ENCODE results near the gene LAIR1. TPM values are rescaled to one million over a fixed set of nuclear protein-coding genes. Genes with fewer than 3 reads are reported as not detected.

The LAIR1 gene
- total and polyA plus RNA-seq, 12 donors, result 2.1 to 36.3 (median 5.1) TPM

DNA sequence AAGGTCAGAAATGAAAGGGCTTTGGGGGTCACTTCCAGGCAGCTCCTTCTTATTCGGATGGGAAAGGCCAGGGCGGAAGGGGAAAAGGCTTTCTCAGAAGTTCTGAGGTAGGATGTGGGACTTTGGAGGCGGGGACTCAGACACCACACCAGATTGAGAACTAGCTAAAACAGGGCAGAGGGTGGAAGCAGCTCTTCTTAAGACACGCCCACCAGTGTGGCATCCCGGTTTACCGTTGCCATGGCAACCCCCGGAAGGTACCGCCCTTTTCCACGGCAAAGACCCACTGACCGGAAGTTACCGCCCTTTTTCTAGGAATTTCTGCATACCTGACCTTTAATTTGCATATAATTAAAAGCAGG lies 48.0 kb downstream of the LAIR1 start:
- peak overlapping the region in 1 of 10 donors; percentile 83 for H3K27ac ChIP-seq
- H3K36me3 ChIP-seq, result no peaks in the 10 kb centered on the region
- TF ChIP-seq, protein P1, sequence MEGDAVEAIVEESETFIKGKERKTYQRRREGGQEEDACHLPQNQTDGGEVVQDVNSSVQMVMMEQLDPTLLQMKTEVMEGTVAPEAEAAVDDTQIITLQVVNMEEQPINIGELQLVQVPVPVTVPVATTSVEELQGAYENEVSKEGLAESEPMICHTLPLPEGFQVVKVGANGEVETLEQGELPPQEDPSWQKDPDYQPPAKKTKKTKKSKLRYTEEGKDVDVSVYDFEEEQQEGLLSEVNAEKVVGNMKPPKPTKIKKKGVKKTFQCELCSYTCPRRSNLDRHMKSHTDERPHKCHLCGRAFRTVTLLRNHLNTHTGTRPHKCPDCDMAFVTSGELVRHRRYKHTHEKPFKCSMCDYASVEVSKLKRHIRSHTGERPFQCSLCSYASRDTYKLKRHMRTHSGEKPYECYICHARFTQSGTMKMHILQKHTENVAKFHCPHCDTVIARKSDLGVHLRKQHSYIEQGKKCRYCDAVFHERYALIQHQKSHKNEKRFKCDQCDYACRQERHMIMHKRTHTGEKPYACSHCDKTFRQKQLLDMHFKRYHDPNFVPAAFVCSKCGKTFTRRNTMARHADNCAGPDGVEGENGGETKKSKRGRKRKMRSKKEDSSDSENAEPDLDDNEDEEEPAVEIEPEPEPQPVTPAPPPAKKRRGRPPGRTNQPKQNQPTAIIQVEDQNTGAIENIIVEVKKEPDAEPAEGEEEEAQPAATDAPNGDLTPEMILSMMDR (IDR thresholded peaks at IDR 0.05), result no peak
- peaks cover 0 to 56% (median 45%) of the 10 kb centered on the region in 7 donors for H3K27me3 ChIP-seq
- DNase-seq (peak in 1 of 2 donors; percentile 34), ATAC-seq (peak in 2 of 8 donors; percentile 38 to 65)
- intact Hi-C loops (cut with DNase I), result no loop called here
- H3K4me3 ChIP-seq, result no peak overlapping the region
- no peaks in the 10 kb centered on the region for H3K9me3 ChIP-seq
- peaks cover 0 to 36% (median 0%) of the 10 kb centered on the region in 9 donors for H3K4me1 ChIP-seq
- WGBS, 2 donors, result 39 to 48% methylated on average over 11 of the region's 11 CpGs

DNA sequence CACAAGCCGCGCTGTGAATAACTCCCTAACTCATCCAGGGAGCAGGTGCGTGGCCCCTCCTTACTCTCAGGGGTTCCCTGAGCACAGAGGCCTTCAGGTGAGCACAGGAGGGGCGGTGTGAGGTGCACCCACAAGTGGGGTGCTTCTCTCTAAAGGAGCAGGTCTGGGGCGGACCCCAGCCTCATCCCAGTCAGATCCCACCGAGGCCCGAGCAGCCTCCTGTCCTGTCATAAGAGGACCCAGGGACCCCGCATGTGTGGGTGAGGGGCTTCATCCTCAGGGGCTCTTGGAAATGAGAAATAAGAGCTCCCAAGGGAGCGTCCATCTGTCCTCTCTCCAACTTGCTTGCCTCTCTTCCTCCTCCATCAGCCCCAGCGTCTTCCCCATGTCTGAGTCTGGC lies 48.8 kb downstream of the LAIR1 start:
- WGBS, 2 donors, result 74 to 81% methylated on average over 10 of the region's 10 CpGs
- TF ChIP-seq, protein P1 (IDR thresholded peaks at IDR 0.05), result no peak
- H3K27ac ChIP-seq, result peak overlapping the region in 1 of 10 donors; percentile 83
- H3K4me1 ChIP-seq, result peaks cover 0 to 36% (median 0%) of the 10 kb centered on the region in 9 donors
- no peak overlapping the region for H3K4me3 ChIP-seq
- peaks cover 0 to 62% (median 50%) of the 10 kb centered on the region in 7 donors for H3K27me3 ChIP-seq
- H3K36me3 ChIP-seq, result peaks cover 0 to 7% (median 0%) of the 10 kb centered on the region in 9 donors
- intact Hi-C loops (cut with DNase I), result no loop called here
- H3K9me3 ChIP-seq, result no peaks in the 10 kb centered on the region
- DNase-seq (no peak), ATAC-seq (no peak)

DNA sequence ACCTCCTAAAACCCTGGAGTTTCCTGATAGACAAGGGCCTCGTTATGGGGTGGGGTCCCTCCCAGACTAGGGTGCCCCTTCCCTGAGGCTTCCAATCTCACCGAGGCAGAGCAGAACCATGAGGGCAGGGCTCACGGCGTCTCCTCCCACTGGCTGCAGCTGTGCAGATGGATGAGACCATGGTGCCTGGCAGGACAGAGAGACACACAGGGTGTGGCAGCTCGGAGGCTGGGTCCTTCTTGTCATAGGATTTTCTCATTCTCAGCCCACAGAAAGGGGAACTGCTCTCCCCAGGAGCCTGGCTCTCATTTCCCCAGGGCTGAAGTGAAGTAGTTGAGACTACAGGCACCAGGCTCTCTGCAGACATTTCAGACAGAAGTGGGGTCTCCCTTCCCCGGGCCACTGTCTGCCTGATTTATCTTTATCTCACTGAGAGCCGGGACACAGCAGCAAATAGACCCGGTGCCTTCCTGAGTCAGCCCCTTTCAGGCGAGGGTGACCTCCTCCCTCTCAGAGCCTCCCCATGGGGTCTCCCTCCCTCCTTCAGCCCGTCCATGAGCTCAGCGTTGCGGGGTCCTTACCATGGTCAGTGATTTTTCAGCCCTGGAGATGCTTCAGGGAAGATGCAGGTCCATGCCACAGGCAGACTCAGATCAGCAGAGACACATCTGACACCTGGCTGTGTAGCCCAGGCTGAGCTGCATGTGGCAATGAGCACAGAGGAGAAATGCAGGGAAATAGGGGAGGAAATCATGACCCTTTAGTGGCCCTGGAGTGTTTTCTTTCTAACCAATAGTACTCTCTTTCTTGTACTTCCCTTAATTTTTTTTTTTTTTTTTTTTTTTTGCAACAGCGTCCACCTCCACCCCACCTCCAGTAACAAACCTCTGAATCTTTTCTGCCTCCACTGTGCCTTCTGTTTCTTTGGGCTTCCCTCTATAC lies 52.0 kb downstream of the LAIR1 start, which contains the start of gene LILRA5:
Gene LILRA5 (minus strand): TSS at position 731 of the 942 bp plus-strand sequence. CDS start 147 bp downstream, at position 584.
- no peaks in the 10 kb centered on the region for H3K9me3 ChIP-seq
- peak within 1 kb of the TSS in 2 of 10 donors; percentile 40 to 87 for H3K27ac ChIP-seq
- DNase-seq (peak; percentile 19 to 38), ATAC-seq (peak; percentile 43 to 80 (median 70))
- TF ChIP-seq, protein P1 (IDR thresholded peaks at IDR 0.05), result no peak
- peak within 1 kb of the TSS in 1 of 10 donors; percentile 39 for H3K4me3 ChIP-seq
- H3K36me3 ChIP-seq, result peaks cover 0 to 7% (median 0%) of the 10 kb centered on the region in 9 donors
- H3K27me3 ChIP-seq, result peaks cover 0 to 47% (median 39%) of the 10 kb centered on the region in 7 donors
- H3K4me1 ChIP-seq, result peaks cover 0 to 21% (median 0%) of the 10 kb centered on the region in 9 donors
- intact Hi-C loops (cut with DNase I), result no loop called here
- 48 to 49% methylated on average over 13 of the region's 13 CpGs for WGBS, 2 donors

DNA sequence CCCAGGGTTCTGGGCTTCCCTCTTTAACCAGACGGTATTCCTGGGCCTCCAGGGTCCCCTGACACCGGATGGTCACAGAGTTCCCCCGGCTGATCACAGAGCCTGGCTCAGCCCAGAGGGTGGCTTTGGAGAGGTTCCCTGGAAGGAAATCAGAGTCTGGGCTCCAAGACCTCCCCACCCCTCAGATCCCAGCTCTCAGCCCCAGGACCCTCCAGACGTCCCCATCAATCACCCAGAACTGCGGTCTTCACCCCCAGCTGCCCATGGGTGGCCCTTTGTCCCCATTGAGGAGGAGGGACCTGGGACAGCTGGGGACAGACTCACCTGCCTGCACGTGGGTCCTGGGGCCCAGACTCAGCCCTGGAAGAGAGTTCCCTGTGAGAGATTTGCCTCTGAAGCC lies 52.7 kb downstream of the LAIR1 start:
- no peaks in the 10 kb centered on the region for H3K9me3 ChIP-seq
- H3K27me3 ChIP-seq, result peaks cover 0 to 48% (median 35%) of the 10 kb centered on the region in 7 donors
- TF ChIP-seq, protein P1 (IDR thresholded peaks at IDR 0.05), result no peak
- H3K4me3 ChIP-seq, result peak overlapping the region in 1 of 10 donors; percentile 39
- 62% methylated on average over 6 of the region's 6 CpGs for WGBS, 2 donors
- no peak for DNase-seq
- peak overlapping the region in 2 of 10 donors; percentile 40 to 87 for H3K27ac ChIP-seq
- no peak for ATAC-seq
- intact Hi-C loops (cut with DNase I), result no loop called here
- peaks cover 0 to 7% (median 0%) of the 10 kb centered on the region in 9 donors for H3K36me3 ChIP-seq
- H3K4me1 ChIP-seq, result peaks cover 0 to 22% (median 0%) of the 10 kb centered on the region in 9 donors

All from heart right ventricle (tissue), 16 donors.